Upper lobe of left lung (tissue), 6 donors: Measurements from ENCODE around the gene RAB34. TPM values are rescaled to one million over a fixed set of nuclear protein-coding genes. Genes with fewer than 3 reads are reported as not detected.

Source experiments
- ATAC-seq, 2 donors: fragments of 200-7000 bp; cut with Tn5 transposase; one replicate each; pipeline ENCODE4 v1.9.1; 2022; ENCODE audit warnings: mild to moderate bottlenecking in 2 of 2, moderate library complexity in 2 of 2; ENCODE audit not compliant: low FRiP score in 2 of 2
- DNase-seq, 2 donors: peaks; one replicate each; pipeline ENCODE4 v3.0.0-alpha.2; 2019 to 2020
- H3K27ac ChIP-seq, 4 donors: fragments of 200-600 bp; sonication (generic); one replicate each; pipeline ENCODE4 v1.5.1; 2016 to 2019
- H3K27me3 ChIP-seq, 4 donors: fragments of 200-600 bp; sonication (generic); one replicate each; pipeline ENCODE4 v1.5.1; 2017 to 2019
- H3K36me3 ChIP-seq, 4 donors: fragments of 200-600 bp; sonication (generic); one replicate each; pipeline ENCODE4 v1.5.1; 2016 to 2019
- H3K4me1 ChIP-seq, 4 donors: fragments of 200-600 bp; sonication (generic); one replicate each; pipeline ENCODE4 v1.5.1; 2018 to 2019
- H3K4me3 ChIP-seq, 4 donors: fragments of 200-600 bp; sonication (generic); one replicate each; pipeline ENCODE4 v1.5.1; 2017 to 2019; ENCODE audit warnings: mild to moderate bottlenecking in 2 of 4, moderate library complexity in 1 of 4
- H3K9me3 ChIP-seq, 4 donors: fragments of 200-600 bp; sonication (generic); one replicate each; pipeline ENCODE4 v1.5.1; 2018 to 2019
- CTCF ChIP-seq, 6 experiments: fragments of 450-650 bp in 4 of 6; fragments of 200-600 bp in 2 of 6; sonication (generic) in 2 of 6; IDR thresholded peaks; one replicate each; pipeline ENCODE4 v1.5.1; 2016 to 2019; ENCODE audit warnings: antibody characterized with exemption in 6 of 6
- EP300 ChIP-seq, 4 donors: sonication (generic); formaldehyde crosslinking; IDR thresholded peaks; one replicate each; pipeline ENCODE4 v1.5.1; 2017; ENCODE audit warnings: antibody characterized with exemption in 4 of 4, control low read depth in 2 of 4
- POLR2A ChIP-seq, 4 donors: fragments of 450-650 bp; IDR thresholded peaks; one replicate each; pipeline ENCODE4 v1.5.1; 2016 to 2017; ENCODE audit warnings: antibody characterized with exemption in 4 of 4, mild to moderate bottlenecking in 2 of 4
- POLR2AphosphoS5 ChIP-seq, 2 donors: sonication (generic); formaldehyde crosslinking; IDR thresholded peaks; one replicate each; pipeline ENCODE4 v1.5.1; 2017; ENCODE audit warnings: antibody characterized with exemption in 2 of 2
- WGBS, 2 donors: methylation state at CpG; one replicate each; pipeline ENCODE4 v1.1.5; 2017 to 2018; 5-methylcytosine and 5-hydroxymethylcytosine counted together
- total RNA-seq, 6 donors: library from RNA; depleted of rRNA in 4 of 6; stranded (reverse); fragments of >200 nt in 4 of 6; gene quantifications; one replicate each; pipeline versions ENCODE4 v1.1.0 to v1.2.1, GENCODE V29; 2016 to 2021
- donor health status: DM: no; HTN: no; CAD: no; lungs with moderate emphysema.
- donor health status: DM: no; HTN: yes; CAD: no; lungs with severe emphysema.

The RAB34 gene
- total RNA-seq, 6 donors from 2014 or later: 69.5 to 123 (median 85.5) TPM

- peaks cover 88 to 100% (median 99%) of the 10 kb centered on the region in 4 donors for H3K36me3 ChIP-seq
- DNase-seq (no peak), ATAC-seq (no peak)
- H3K9me3 ChIP-seq: no peaks in the 10 kb centered on the region
- H3K27me3 ChIP-seq: no peaks in the 10 kb centered on the region
- TF ChIP-seq CTCF (IDR thresholded peaks at IDR 0.05) (no peak), EP300 (IDR thresholded peaks at IDR 0.05) (no peak), POLR2AphosphoS5 (IDR thresholded peaks at IDR 0.05) (no peak), POLR2A (IDR thresholded peaks at IDR 0.05) (no peak)
- WGBS, 2 donors: 95 to 98% methylated on average over 9 to 11 of the region's 11 CpGs
- H3K4me3 ChIP-seq: no peak overlapping the region
- H3K4me1 ChIP-seq: no peaks in the 10 kb centered on the region
- no peak overlapping the region for H3K27ac ChIP-seq
Observed at GRCh38 chr17:28682655-28683054, 35.0 kb downstream of the RAB34 start.

- WGBS, 2 donors: 88 to 89% methylated on average over 7 of the region's 7 CpGs
- H3K4me3 ChIP-seq: no peak overlapping the region
- H3K9me3 ChIP-seq: no peaks in the 10 kb centered on the region
- ATAC-seq (no peak), DNase-seq (no peak)
- TF ChIP-seq POLR2A (IDR thresholded peaks at IDR 0.05) (no peak), CTCF (IDR thresholded peaks at IDR 0.05) (no peak)
- no peaks in the 10 kb centered on the region for H3K27me3 ChIP-seq
- H3K36me3 ChIP-seq: peaks cover 89 to 100% (median 97%) of the 10 kb centered on the region in 4 donors
- H3K27ac ChIP-seq: no peak overlapping the region
- no peaks in the 10 kb centered on the region for H3K4me1 ChIP-seq
Observed at GRCh38 chr17:28675980-28676379, 41.7 kb downstream of the RAB34 start.

- H3K36me3 ChIP-seq: peaks cover 86 to 99% (median 96%) of the 10 kb centered on the region in 4 donors
Observed at GRCh38 chr17:28675490-28675889, 42.2 kb downstream of the RAB34 start.

GRCh38 chr17:28669918-28670317, 47.8 kb downstream of the RAB34 start:
- H3K4me1 ChIP-seq: peaks cover 0 to 19% (median 3%) of the 10 kb centered on the region in 4 donors
- WGBS, 2 donors: 92 to 100% methylated on average over 1 of the region's 1 CpG
- DNase-seq (no peak), ATAC-seq (no peak)
- H3K27me3 ChIP-seq: no peaks in the 10 kb centered on the region
- H3K9me3 ChIP-seq: no peaks in the 10 kb centered on the region
- H3K36me3 ChIP-seq: peaks cover 39 to 72% (median 56%) of the 10 kb centered on the region in 4 donors
- H3K4me3 ChIP-seq: no peak overlapping the region
- no peak overlapping the region for H3K27ac ChIP-seq
- TF ChIP-seq EP300 (IDR thresholded peaks at IDR 0.05) (no peak), CTCF (IDR thresholded peaks at IDR 0.05) (no peak), POLR2A (IDR thresholded peaks at IDR 0.05) (no peak), POLR2AphosphoS5 (IDR thresholded peaks at IDR 0.05) (no peak)

More at GRCh38 chr17:28675490-28675889, 42.2 kb downstream of the RAB34 start:
- no peaks in the 10 kb centered on the region for H3K27me3 ChIP-seq
- H3K4me3 ChIP-seq: no peak overlapping the region
- H3K4me1 ChIP-seq: no peaks in the 10 kb centered on the region
- ATAC-seq (no peak), DNase-seq (no peak)
- 83 to 94% methylated on average over 3 of the region's 3 CpGs for WGBS, 2 donors
- H3K9me3 ChIP-seq: no peaks in the 10 kb centered on the region
- no peak overlapping the region for H3K27ac ChIP-seq
- TF ChIP-seq POLR2A (IDR thresholded peaks at IDR 0.05) (no peak), POLR2AphosphoS5 (IDR thresholded peaks at IDR 0.05) (no peak), CTCF (IDR thresholded peaks at IDR 0.05) (no peak), EP300 (IDR thresholded peaks at IDR 0.05) (no peak)

GRCh38 chr17:28667870-28668269, 49.8 kb downstream of the RAB34 start:
- 91 to 96% methylated on average over 1 of the region's 1 CpG for WGBS, 2 donors
- Histone ChIP-seq H3K9me3 (no peaks in the 10 kb centered on the region), H3K27ac (no peak overlapping the region), H3K36me3 (peaks cover 20 to 52% (median 36%) of the 10 kb centered on the region in 4 donors), H3K27me3 (no peaks in the 10 kb centered on the region), H3K4me3 (no peak overlapping the region), H3K4me1 (peaks cover 12 to 39% (median 17%) of the 10 kb centered on the region in 4 donors)
- no peak for TF ChIP-seq POLR2A (IDR thresholded peaks at IDR 0.05)
- TF ChIP-seq EP300 (IDR thresholded peaks at IDR 0.05): no peak
- no peak for TF ChIP-seq POLR2AphosphoS5 (IDR thresholded peaks at IDR 0.05)
- TF ChIP-seq CTCF (IDR thresholded peaks at IDR 0.05): no peak
- no peak for DNase-seq
- ATAC-seq: no peak
